HepG2 (cell line): ENCODE measurements around the gene KMT2D. TPM values are rescaled to one million over a fixed set of nuclear protein-coding genes. Genes with fewer than 3 reads are reported as not detected.

Experiments used
- ARID2 ChIP-seq: sonication (generic); formaldehyde crosslinking; IDR thresholded peaks from 2 replicates; pipeline ENCODE4 v1.8.1; 2022; ENCODE audit warnings: mild to moderate bottlenecking, missing genetic modification reagents, borderline replicate concordance
- ATM ChIP-seq: fragments of 450-650 bp; IDR thresholded peaks from 2 replicates; pipeline ENCODE4 v1.7.1; 2017; ENCODE audit warnings: mild to moderate bottlenecking, borderline replicate concordance
- DDIT3 ChIP-seq: sonication (generic); formaldehyde crosslinking; IDR thresholded peaks from 2 replicates; pipeline ENCODE4 v1.4.0; 2020; ENCODE audit warnings: mild to moderate bottlenecking, missing genetic modification reagents
- DNMT1 ChIP-seq: sonication (generic); formaldehyde crosslinking; IDR thresholded peaks from 2 replicates; pipeline ENCODE4 v1.5.1; 2020; ENCODE audit warnings: mild to moderate bottlenecking, missing genetic modification reagents
- FOXA1 ChIP-seq, 2 experiments: fragments of 450-650 bp in 1 of 2; sonication (generic) in 1 of 2; formaldehyde crosslinking in 1 of 2; IDR thresholded peaks; 2 replicates each; pipeline versions ENCODE4 v1.4.0 to v1.6.1; 2016 to 2020; ENCODE audit warnings: missing genetic modification reagents in 1 of 2
- HMG20B ChIP-seq: conservative IDR thresholded peaks from 2 replicates; pipeline ENCODE4 v1.6.1; 2016; ENCODE audit warnings: missing genetic modification reagents, missing compliant biosample characterization
- NCOA1 ChIP-seq: sonication (generic); formaldehyde crosslinking; IDR thresholded peaks from 2 replicates; pipeline ENCODE4 v1.9.0; 2021; ENCODE audit warnings: missing genetic modification reagents
- PAF1 ChIP-seq: IDR thresholded peaks from 2 replicates; pipeline ENCODE4 v1.6.1; 2016; ENCODE audit warnings: missing genetic modification reagents, missing compliant biosample characterization
- RNF2 ChIP-seq: fragments of 450-650 bp; conservative IDR thresholded peaks from 2 replicates; pipeline ENCODE4 v1.6.1; 2016; ENCODE audit warnings: low read depth
- RXRB ChIP-seq: IDR thresholded peaks from 2 replicates; pipeline ENCODE4 v1.6.1; 2016; ENCODE audit warnings: borderline replicate concordance, missing genetic modification reagents, missing compliant biosample characterization
- SALL2 ChIP-seq: sonication (generic); formaldehyde crosslinking; IDR thresholded peaks from 2 replicates; pipeline ENCODE4 v1.8.1; 2023; ENCODE audit warnings: mild to moderate bottlenecking, missing genetic modification reagents, inconsistent platforms
- SRY ChIP-seq: sonication (generic); formaldehyde crosslinking; IDR thresholded peaks from 2 replicates; pipeline ENCODE4 v1.8.0; 2022; ENCODE audit warnings: mild to moderate bottlenecking, missing genetic modification reagents
- TERF1 ChIP-seq: sonication (generic); formaldehyde crosslinking; IDR thresholded peaks from 2 replicates; pipeline ENCODE4 v1.8.0; 2022; ENCODE audit warnings: mild to moderate bottlenecking, missing genetic modification reagents, moderate library complexity
- ZNF564 ChIP-seq: sonication (generic); formaldehyde crosslinking; IDR thresholded peaks from 2 replicates; pipeline ENCODE4 v1.8.1; 2023; ENCODE audit warnings: mild to moderate bottlenecking, missing genetic modification reagents
- ZNF639 ChIP-seq: conservative IDR thresholded peaks from 2 replicates; pipeline ENCODE4 v1.6.1; 2018; ENCODE audit warnings: missing genetic modification reagents
- ZNF746 ChIP-seq: sonication (generic); formaldehyde crosslinking; IDR thresholded peaks from 2 replicates; pipeline ENCODE4 v1.8.0; 2022; ENCODE audit warnings: mild to moderate bottlenecking, missing genetic modification reagents
- ZNF776 ChIP-seq: sonication (generic); formaldehyde crosslinking; IDR thresholded peaks from 2 replicates; pipeline ENCODE4 v1.4.0; 2020; ENCODE audit warnings: mild to moderate bottlenecking, missing genetic modification reagents
- ZNF816 ChIP-seq: sonication (generic); formaldehyde crosslinking; IDR thresholded peaks from 2 replicates; pipeline ENCODE4 v1.8.0; 2022; ENCODE audit warnings: missing genetic modification reagents, mild to moderate bottlenecking, borderline replicate concordance
- polyA plus RNA-seq, 8 experiments: library from polyadenylated mRNA; depleted of rRNA in 3 of 8; stranded (reverse) in 7 of 8; unstranded in 1 of 8; fragments of >200 nt; fragmentation: Illumina TruSeq in 4 of 8; extraction: Trizol in 4 of 8; gene quantifications; 2 replicates each; pipeline versions ENCODE4 v1.2.1 to v1.2.3, GENCODE V29; 2011 to 2016; ENCODE audit warnings: low read depth in 4 of 8, missing spikeins in 1 of 8, mixed read lengths in 1 of 8; ENCODE audit not compliant: insufficient read depth in 1 of 8
- total RNA-seq, 5 experiments: library from RNA; depleted of rRNA; stranded (reverse); fragments of >200 nt; fragmentation: Illumina TruSeq; extraction: Trizol; gene quantifications; 2 replicates each; pipeline ENCODE4 v1.2.3, GENCODE V29; 2016; ENCODE audit warnings: low read depth in 1 of 5
- TF ChIP-seq, protein P1 (sequence below): sonication (generic); formaldehyde crosslinking; IDR thresholded peaks from 2 replicates; pipeline ENCODE4 v1.8.0; 2022; ENCODE audit warnings: mild to moderate bottlenecking, missing genetic modification reagents, moderate library complexity
- TF ChIP-seq, protein P2 (sequence below): IDR thresholded peaks from 2 replicates; pipeline ENCODE4 v1.6.1; 2012; ENCODE audit warnings: low read depth, low read length, improper control_type of control experiment
- TF ChIP-seq, protein P3 (sequence below): sonication (generic); formaldehyde crosslinking; IDR thresholded peaks from 2 replicates; pipeline ENCODE4 v1.5.0; 2020; ENCODE audit warnings: mild to moderate bottlenecking, low read depth, missing genetic modification reagents, borderline replicate concordance
- TF ChIP-seq, protein P4 (sequence below): IDR thresholded peaks from 2 replicates; pipeline ENCODE4 v1.6.1; 2016; ENCODE audit warnings: missing compliant biosample characterization, missing genetic modification reagents, borderline replicate concordance

Gene KMT2D
- total and polyA plus RNA-seq, 2 of the 13 experiments (the other 11 are each of a cell fraction or from before 2014, with no cell fraction given), result 8.1 to 10.4 TPM

GRCh38 chr12:49069507-49070346, 9.1 kb upstream of the KMT2D start, which contains the start of gene RHEBL1 (continued):
- TF ChIP-seq DNMT1 (CRISPR knock-in tag), result no peak
- peak; percentile 30; the same call in 1 of the 2 replicates for TF ChIP-seq RXRB (CRISPR knock-in tag)
- TF ChIP-seq, protein P1, sequence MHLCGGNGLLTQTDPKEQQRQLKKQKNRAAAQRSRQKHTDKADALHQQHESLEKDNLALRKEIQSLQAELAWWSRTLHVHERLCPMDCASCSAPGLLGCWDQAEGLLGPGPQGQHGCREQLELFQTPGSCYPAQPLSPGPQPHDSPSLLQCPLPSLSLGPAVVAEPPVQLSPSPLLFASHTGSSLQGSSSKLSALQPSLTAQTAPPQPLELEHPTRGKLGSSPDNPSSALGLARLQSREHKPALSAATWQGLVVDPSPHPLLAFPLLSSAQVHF (CRISPR knock-in tag), result no peak
- TF ChIP-seq ZNF776 (CRISPR knock-in tag), result no peak
- TF ChIP-seq, protein P2, sequence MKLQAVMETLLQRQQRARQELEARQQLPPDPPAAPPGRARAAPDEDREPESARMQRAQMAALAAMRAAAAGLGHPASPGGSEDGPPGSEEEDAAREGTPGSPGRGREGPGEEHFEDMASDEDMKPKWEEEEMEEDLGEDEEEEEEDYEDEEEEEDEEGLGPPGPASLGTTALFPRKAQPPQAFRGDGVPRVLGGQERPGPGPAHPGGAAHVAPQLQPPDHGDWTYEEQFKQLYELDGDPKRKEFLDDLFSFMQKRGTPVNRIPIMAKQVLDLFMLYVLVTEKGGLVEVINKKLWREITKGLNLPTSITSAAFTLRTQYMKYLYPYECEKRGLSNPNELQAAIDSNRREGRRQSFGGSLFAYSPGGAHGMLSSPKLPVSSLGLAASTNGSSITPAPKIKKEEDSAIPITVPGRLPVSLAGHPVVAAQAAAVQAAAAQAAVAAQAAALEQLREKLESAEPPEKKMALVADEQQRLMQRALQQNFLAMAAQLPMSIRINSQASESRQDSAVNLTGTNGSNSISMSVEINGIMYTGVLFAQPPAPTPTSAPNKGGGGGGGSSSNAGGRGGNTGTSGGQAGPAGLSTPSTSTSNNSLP, result no peak
- TF ChIP-seq HMG20B (CRISPR knock-in tag), result no peak
- TF ChIP-seq SALL2 (CRISPR knock-in tag), result no peak
- peak; percentile 62; the same call in 1 of the 2 replicates for TF ChIP-seq ZNF564 (CRISPR knock-in tag)
- TF ChIP-seq NCOA1 (CRISPR knock-in tag), result no peak
- TF ChIP-seq, protein P3, sequence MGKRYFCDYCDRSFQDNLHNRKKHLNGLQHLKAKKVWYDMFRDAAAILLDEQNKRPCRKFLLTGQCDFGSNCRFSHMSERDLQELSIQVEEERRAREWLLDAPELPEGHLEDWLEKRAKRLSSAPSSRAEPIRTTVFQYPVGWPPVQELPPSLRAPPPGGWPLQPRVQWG, result no peak
- TF ChIP-seq ZNF816 (CRISPR knock-in tag), result no peak
- no peak for TF ChIP-seq ATM
- peak; percentile 47; the same call in 1 of the 2 replicates for TF ChIP-seq ARID2 (CRISPR knock-in tag)
- no peak; the same call in none of the 2 replicates for TF ChIP-seq RNF2
- TF ChIP-seq DDIT3, result no peak
- peak; percentile 83; the same call in 1 of the 2 replicates for TF ChIP-seq SRY
- no peak for TF ChIP-seq TERF1 (CRISPR knock-in tag)
- no peak for TF ChIP-seq PAF1 (CRISPR knock-in tag)
- TF ChIP-seq FOXA1 (IDR thresholded peaks at IDR 0.05), result no peak
- no peak for TF ChIP-seq FOXA1 (CRISPR knock-in tag; IDR thresholded peaks at IDR 0.05)
- TF ChIP-seq ZNF746, result peak; percentile 65; the same call in 1 of the 2 replicates
- TF ChIP-seq, protein P4, sequence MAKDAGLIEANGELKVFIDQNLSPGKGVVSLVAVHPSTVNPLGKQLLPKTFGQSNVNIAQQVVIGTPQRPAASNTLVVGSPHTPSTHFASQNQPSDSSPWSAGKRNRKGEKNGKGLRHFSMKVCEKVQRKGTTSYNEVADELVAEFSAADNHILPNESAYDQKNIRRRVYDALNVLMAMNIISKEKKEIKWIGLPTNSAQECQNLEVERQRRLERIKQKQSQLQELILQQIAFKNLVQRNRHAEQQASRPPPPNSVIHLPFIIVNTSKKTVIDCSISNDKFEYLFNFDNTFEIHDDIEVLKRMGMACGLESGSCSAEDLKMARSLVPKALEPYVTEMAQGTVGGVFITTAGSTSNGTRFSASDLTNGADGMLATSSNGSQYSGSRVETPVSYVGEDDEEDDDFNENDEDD, result peak; percentile 85; the same call in 1 of the 2 replicates
- no peak for TF ChIP-seq ZNF639 (CRISPR knock-in tag)
